ENCODE results near the gene SRSF5. TPM values are rescaled to one million over a fixed set of nuclear protein-coding genes. Genes with fewer than 3 reads are reported as not detected.
"Not testable (repeated sequence)": the region's sequence is repeated elsewhere in the genome, so short reads cannot be mapped to it uniquely, and the experiment has no call there.

SRSF5 gene
- polyA plus RNA-seq (2013, experiment 1 of 2): 359 TPM
- polyA plus RNA-seq (2013, experiment 2 of 2): 362 TPM

- H3K14ac ChIP-seq (ENCODE audit: low read length): peak within 1 kb of the TSS; percentile 72
- H4K8ac ChIP-seq (ENCODE audit: low read depth, low read length): peak within 1 kb of the TSS; percentile 89
- H4K91ac ChIP-seq (ENCODE audit: low read depth, low read length, poor library complexity): no peak within 1 kb of the TSS
- peak within 1 kb of the TSS; percentile 38 for H2BK120ac ChIP-seq (ENCODE audit: low read depth, low read length)
- H3K36me3 ChIP-seq (replicated peaks in 1 of 2; ENCODE audit: control insufficient read depth in 2 of 2, insufficient read depth in 2 of 2, low read length in 2 of 2): peaks cover 21 to 43% of the 10 kb centered on the region in 2 donors
- peak within 1 kb of the TSS; percentile 82 for H3K4me2 ChIP-seq (ENCODE audit: insufficient read depth, low read length, poor library complexity, severe bottlenecking)
- WGBS, 2 donors (ENCODE audit: extremely low coverage in 2 of 2, insufficient read length in 2 of 2, insufficient replicate concordance in 1 of 2): no CpG with 5 or more reads among the region's 31 CpGs
- no peak within 1 kb of the TSS for H3K4ac ChIP-seq (ENCODE audit: low read length)
- peak within 1 kb of the TSS; percentile 71 for H3K23ac ChIP-seq (ENCODE audit: low read depth, low read length, poor library complexity)
- H3K4me1 ChIP-seq (ENCODE audit: control insufficient read depth in 2 of 2, insufficient read depth in 1 of 2, low read depth in 1 of 2, low read length in 2 of 2): peaks cover 8 to 9% of the 10 kb centered on the region in 2 donors
- H3K27ac ChIP-seq (replicated peaks; ENCODE audit: low read length): peak within 1 kb of the TSS; percentile 92
- H3K18ac ChIP-seq (ENCODE audit: low read length): peak within 1 kb of the TSS; percentile 93
- peak within 1 kb of the TSS; percentile 24 for H2BK12ac ChIP-seq (ENCODE audit: low read length)
- H3K79me1 ChIP-seq (ENCODE audit: low read depth, low read length): peaks cover 4% of the 10 kb centered on the region
- H3K27me3 ChIP-seq (ENCODE audit: control insufficient read depth in 3 of 3, insufficient read depth in 3 of 3, low read depth in 1 of 3, low read length in 3 of 3): no peaks in the 10 kb centered on the region
- H3K4me3 ChIP-seq (ENCODE audit: low read length in 2 of 2): peak within 1 kb of the TSS; percentile 84 to 100
- DNase-seq (ENCODE audit: low spot score): peak; percentile 94
- H3K9me3 ChIP-seq (replicated peaks in 1 of 2; ENCODE audit: control insufficient read depth in 2 of 2, insufficient read depth in 1 of 2, low read depth in 1 of 2, low read length in 2 of 2): peaks cover 0 to 6% of the 10 kb centered on the region in 2 donors
- peak within 1 kb of the TSS; percentile 94 for H3K9ac ChIP-seq (ENCODE audit: low read depth, low read length, poor library complexity)
- H2AK5ac ChIP-seq (ENCODE audit: low read depth, low read length): peak within 1 kb of the TSS; percentile 66
- peak within 1 kb of the TSS; percentile 34 for H2BK15ac ChIP-seq (ENCODE audit: low read length)
- peak within 1 kb of the TSS; percentile 78 for H2BK5ac ChIP-seq (ENCODE audit: low read length)
- H2AFZ ChIP-seq (ENCODE audit: low read length): peak within 1 kb of the TSS; percentile 81
Observed at GRCh38 chr14:69766984-69767368, at the start of gene SRSF5. SRSF5 (plus strand) TSS chr14:69767142; CDS start chr14:69768157, 1,015 bp downstream.

GRCh38 chr14:69718614-69719013 is 48.3 kb upstream of the SRSF5 start:
- H3K14ac ChIP-seq (ENCODE audit: low read length); H3K4ac ChIP-seq (ENCODE audit: low read length); H3K27me3 ChIP-seq (ENCODE audit: control insufficient read depth in 3 of 3, insufficient read depth in 3 of 3, low read depth in 1 of 3, low read length in 3 of 3); H2AK5ac ChIP-seq (ENCODE audit: low read depth, low read length); H3K27ac ChIP-seq (replicated peaks; ENCODE audit: low read length); H3K9me3 ChIP-seq (replicated peaks in 1 of 2; ENCODE audit: control insufficient read depth in 2 of 2, insufficient read depth in 1 of 2, low read depth in 1 of 2, low read length in 2 of 2); H3K4me3 ChIP-seq (ENCODE audit: low read length in 2 of 2); DNase-seq (ENCODE audit: low spot score); H3K4me2 ChIP-seq (ENCODE audit: insufficient read depth, low read length, poor library complexity, severe bottlenecking); H4K91ac ChIP-seq (ENCODE audit: low read depth, low read length, poor library complexity); H2BK120ac ChIP-seq (ENCODE audit: low read depth, low read length); H3K23ac ChIP-seq (ENCODE audit: low read depth, low read length, poor library complexity); H3K18ac ChIP-seq (ENCODE audit: low read length); H2BK15ac ChIP-seq (ENCODE audit: low read length); H2AFZ ChIP-seq (ENCODE audit: low read length); H2BK12ac ChIP-seq (ENCODE audit: low read length); H2BK5ac ChIP-seq (ENCODE audit: low read length); H3K79me1 ChIP-seq (ENCODE audit: low read depth, low read length); H3K9ac ChIP-seq (ENCODE audit: low read depth, low read length, poor library complexity); H4K8ac ChIP-seq (ENCODE audit: low read depth, low read length); H3K36me3 ChIP-seq (replicated peaks in 1 of 2; ENCODE audit: control insufficient read depth in 2 of 2, insufficient read depth in 2 of 2, low read length in 2 of 2): not testable (repeated sequence)
- WGBS, 2 donors (ENCODE audit: extremely low coverage in 2 of 2, insufficient read length in 2 of 2, insufficient replicate concordance in 1 of 2): no CpG with 5 or more reads among the region's 2 CpGs
- peaks cover 20 to 27% of the 10 kb centered on the region in 2 donors for H3K4me1 ChIP-seq (ENCODE audit: control insufficient read depth in 2 of 2, insufficient read depth in 1 of 2, low read depth in 1 of 2, low read length in 2 of 2)

- H3K27ac ChIP-seq (replicated peaks; ENCODE audit: low read length): no peak overlapping the region
Observed at GRCh38 chr14:69719501-69719951, 47.4 kb upstream of the SRSF5 start.

GRCh38 chr14:69720912-69721311 is 46.0 kb upstream of the SRSF5 start:
- no peaks in the 10 kb centered on the region for H3K36me3 ChIP-seq (replicated peaks in 1 of 2; ENCODE audit: control insufficient read depth in 2 of 2, insufficient read depth in 2 of 2, low read length in 2 of 2)
- DNase-seq (ENCODE audit: low spot score): no peak
- peaks cover 9 to 16% of the 10 kb centered on the region in 2 donors for H3K4me1 ChIP-seq (ENCODE audit: control insufficient read depth in 2 of 2, insufficient read depth in 1 of 2, low read depth in 1 of 2, low read length in 2 of 2)
- H3K9ac ChIP-seq (ENCODE audit: low read depth, low read length, poor library complexity): no peak overlapping the region
- no peak overlapping the region for H3K4ac ChIP-seq (ENCODE audit: low read length)
- no peak overlapping the region for H3K4me3 ChIP-seq (ENCODE audit: low read length in 2 of 2)
- H3K27me3 ChIP-seq (ENCODE audit: control insufficient read depth in 3 of 3, insufficient read depth in 3 of 3, low read depth in 1 of 3, low read length in 3 of 3): no peaks in the 10 kb centered on the region
- H2AK5ac ChIP-seq (ENCODE audit: low read depth, low read length): no peak overlapping the region
- H2AFZ ChIP-seq (ENCODE audit: low read length): peak overlapping the region; percentile 27
- no peak overlapping the region for H2BK12ac ChIP-seq (ENCODE audit: low read length)
- H2BK15ac ChIP-seq (ENCODE audit: low read length): no peak overlapping the region
- WGBS, 2 donors (ENCODE audit: extremely low coverage in 2 of 2, insufficient read length in 2 of 2, insufficient replicate concordance in 1 of 2): no CpG with 5 or more reads among the region's 4 CpGs
- no peak overlapping the region for H3K23ac ChIP-seq (ENCODE audit: low read depth, low read length, poor library complexity)
- no peak overlapping the region for H3K27ac ChIP-seq (replicated peaks; ENCODE audit: low read length)
- H3K14ac ChIP-seq (ENCODE audit: low read length): no peak overlapping the region
- no peaks in the 10 kb centered on the region for H3K9me3 ChIP-seq (replicated peaks in 1 of 2; ENCODE audit: control insufficient read depth in 2 of 2, insufficient read depth in 1 of 2, low read depth in 1 of 2, low read length in 2 of 2)
- H4K91ac ChIP-seq (ENCODE audit: low read depth, low read length, poor library complexity): no peak overlapping the region
- H3K79me1 ChIP-seq (ENCODE audit: low read depth, low read length): no peaks in the 10 kb centered on the region
- no peak overlapping the region for H2BK120ac ChIP-seq (ENCODE audit: low read depth, low read length)
- no peak overlapping the region for H3K4me2 ChIP-seq (ENCODE audit: insufficient read depth, low read length, poor library complexity, severe bottlenecking)
- no peak overlapping the region for H2BK5ac ChIP-seq (ENCODE audit: low read length)
- no peak overlapping the region for H3K18ac ChIP-seq (ENCODE audit: low read length)
- H4K8ac ChIP-seq (ENCODE audit: low read depth, low read length): no peak overlapping the region

More at GRCh38 chr14:69719501-69719951, 47.4 kb upstream of the SRSF5 start:
- no peaks in the 10 kb centered on the region for H3K36me3 ChIP-seq (replicated peaks in 1 of 2; ENCODE audit: control insufficient read depth in 2 of 2, insufficient read depth in 2 of 2, low read length in 2 of 2)
- H3K14ac ChIP-seq (ENCODE audit: low read length): no peak overlapping the region
- H2AFZ ChIP-seq (ENCODE audit: low read length): peak overlapping the region; percentile 59
- H3K23ac ChIP-seq (ENCODE audit: low read depth, low read length, poor library complexity): no peak overlapping the region
- H2BK5ac ChIP-seq (ENCODE audit: low read length): no peak overlapping the region
- no peaks in the 10 kb centered on the region for H3K79me1 ChIP-seq (ENCODE audit: low read depth, low read length)
- H3K4me2 ChIP-seq (ENCODE audit: insufficient read depth, low read length, poor library complexity, severe bottlenecking): no peak overlapping the region
- no peaks in the 10 kb centered on the region for H3K27me3 ChIP-seq (ENCODE audit: control insufficient read depth in 3 of 3, insufficient read depth in 3 of 3, low read depth in 1 of 3, low read length in 3 of 3)
- peak overlapping the region; percentile 18 for H2BK15ac ChIP-seq (ENCODE audit: low read length)
- no peak overlapping the region for H3K4me3 ChIP-seq (ENCODE audit: low read length in 2 of 2)
- H3K4me1 ChIP-seq (ENCODE audit: control insufficient read depth in 2 of 2, insufficient read depth in 1 of 2, low read depth in 1 of 2, low read length in 2 of 2): peaks cover 11 to 18% of the 10 kb centered on the region in 2 donors
- H3K18ac ChIP-seq (ENCODE audit: low read length): peak overlapping the region; percentile 16
- H2BK12ac ChIP-seq (ENCODE audit: low read length): no peak overlapping the region
- no peaks in the 10 kb centered on the region for H3K9me3 ChIP-seq (replicated peaks in 1 of 2; ENCODE audit: control insufficient read depth in 2 of 2, insufficient read depth in 1 of 2, low read depth in 1 of 2, low read length in 2 of 2)
- no peak for DNase-seq (ENCODE audit: low spot score)
- no CpG with 5 or more reads among the region's 7 CpGs for WGBS, 2 donors (ENCODE audit: extremely low coverage in 2 of 2, insufficient read length in 2 of 2, insufficient replicate concordance in 1 of 2)
- H2AK5ac ChIP-seq (ENCODE audit: low read depth, low read length): no peak overlapping the region
- no peak overlapping the region for H4K91ac ChIP-seq (ENCODE audit: low read depth, low read length, poor library complexity)
- no peak overlapping the region for H4K8ac ChIP-seq (ENCODE audit: low read depth, low read length)
- no peak overlapping the region for H2BK120ac ChIP-seq (ENCODE audit: low read depth, low read length)
- H3K9ac ChIP-seq (ENCODE audit: low read depth, low read length, poor library complexity): no peak overlapping the region
- H3K4ac ChIP-seq (ENCODE audit: low read length): no peak overlapping the region

Measured in neuronal stem cell (in vitro differentiated cells).